Fibroblast of lung (primary cell): ENCODE results near the gene ARHGAP18. TPM values are rescaled to one million over a fixed set of nuclear protein-coding genes. Genes with fewer than 3 reads are reported as not detected.

Source experiments
- DNase-seq, 2 donors: peaks; one replicate each; pipeline versions ENCODE4 v3.0.0 to v3.0.0-alpha.2; 2010; ENCODE audit warnings: low read depth in 2 of 2
- H2AFZ ChIP-seq: 2 replicates; pipeline ENCODE4 v1.5.1; 2012; ENCODE audit warnings: low read length, control low read depth, inconsistent platforms
- H3K27ac ChIP-seq: 2 replicates; pipeline ENCODE4 v1.5.1; 2011; ENCODE audit warnings: low read length, control low read depth; ENCODE audit not compliant: insufficient read depth
- H3K27me3 ChIP-seq: 2 replicates; pipeline ENCODE4 v1.5.1; 2011; ENCODE audit warnings: mild to moderate bottlenecking, low read length; ENCODE audit not compliant: control insufficient read depth, insufficient read depth
- H3K36me3 ChIP-seq: 2 replicates; pipeline ENCODE4 v1.5.1; 2011; ENCODE audit warnings: low read length; ENCODE audit not compliant: control insufficient read depth, insufficient read depth
- H3K4me1 ChIP-seq: 2 replicates; pipeline ENCODE4 v1.5.1; 2011; ENCODE audit warnings: low read length; ENCODE audit not compliant: control insufficient read depth, insufficient read depth; ENCODE audit errors: extremely low read depth
- H3K4me2 ChIP-seq: 2 replicates; pipeline ENCODE4 v1.5.1; 2011; ENCODE audit warnings: low read length, control low read depth; ENCODE audit not compliant: insufficient read depth; ENCODE audit errors: extremely low read depth
- H3K4me3 ChIP-seq, 4 experiments: fragments of 200-600 bp in 1 of 4; sonication (generic) in 1 of 4; replicated peaks in 1 of 4; 2 replicates each; pipeline ENCODE4 v1.5.1; 2011 to 2016; ENCODE audit warnings: low read length in 4 of 4, low read depth in 3 of 4, mild to moderate bottlenecking in 3 of 4, control low read depth in 2 of 4, inconsistent platforms in 1 of 4, mixed read lengths in 1 of 4; ENCODE audit not compliant: insufficient read depth in 1 of 4; ENCODE audit errors: control extremely low read depth in 1 of 4
- H3K79me2 ChIP-seq: 2 replicates; pipeline ENCODE4 v1.5.1; 2012; ENCODE audit warnings: mild to moderate bottlenecking, low read length, inconsistent platforms; ENCODE audit not compliant: control insufficient read depth, insufficient read depth
- H3K9ac ChIP-seq: 2 replicates; pipeline ENCODE4 v1.5.1; 2011; ENCODE audit warnings: mild to moderate bottlenecking, low read length, control low read depth; ENCODE audit not compliant: insufficient read depth
- H3K9me3 ChIP-seq: 2 replicates; pipeline ENCODE4 v1.5.1; 2012; ENCODE audit warnings: low read depth, low read length; ENCODE audit not compliant: control insufficient read depth, insufficient read depth
- H4K20me1 ChIP-seq: 2 replicates; pipeline ENCODE4 v1.5.1; 2011; ENCODE audit warnings: low read length; ENCODE audit not compliant: control insufficient read depth, insufficient read depth; ENCODE audit errors: extremely low read depth
- CTCF ChIP-seq, 2 donors: IDR thresholded peaks in 1 of 2; conservative IDR thresholded peaks in 1 of 2; 1 replicate in 1 of 2; 2 replicates in 1 of 2; pipeline ENCODE4 v1.5.1; 2011 to 2012; ENCODE audit warnings: low read length in 2 of 2, control low read depth in 1 of 2, inconsistent platforms in 1 of 2, low read depth in 1 of 2, mild to moderate bottlenecking in 1 of 2
- EZH2 ChIP-seq: IDR thresholded peaks from 2 replicates; pipeline ENCODE4 v1.5.1; 2012; ENCODE audit warnings: low read length, control low read depth, mild to moderate bottlenecking; ENCODE audit errors: missing control alignments
- polyA plus RNA-seq, 2 donors: library from polyadenylated mRNA; depleted of rRNA in 1 of 2; stranded (reverse) in 1 of 2; unstranded in 1 of 2; fragments of >200 nt; gene quantifications; 2 replicates each; pipeline ENCODE4 v1.2.1, GENCODE V29; 2011 to 2012; ENCODE audit warnings: missing spikeins in 1 of 2
- total RNA-seq: library from RNA; depleted of rRNA; stranded (reverse); fragments of >200 nt; gene quantifications from 2 replicates; pipeline ENCODE4 v1.2.1, GENCODE V29; 2014

The ARHGAP18 gene
- total and polyA plus RNA-seq, 2 donors (not counting 1 experiment from before 2014, with no cell fraction given): 18.6 to 38.3 TPM

- Histone ChIP-seq H3K4me3 (peak overlapping the region in 1 of 4 experiments; percentile 4), H3K4me1 (peaks cover 23% of the 10 kb centered on the region), H3K79me2 (no peaks in the 10 kb centered on the region), H3K27me3 (no peaks in the 10 kb centered on the region), H3K36me3 (no peaks in the 10 kb centered on the region), H3K4me2 (peak overlapping the region; percentile 3), H4K20me1 (no peaks in the 10 kb centered on the region), H3K9me3 (no peaks in the 10 kb centered on the region), H3K9ac (no peak overlapping the region), H2AFZ (no peak overlapping the region), H3K27ac (peak overlapping the region; percentile 64)
- TF ChIP-seq CTCF (conservative IDR thresholded peaks at IDR 0.05 in 1 of 2, IDR thresholded peaks at IDR 0.05 in 1 of 2; ENCODE audit: low read depth in 1 of 2, low read length in 2 of 2): no peak
- no peak for TF ChIP-seq EZH2
- DNase-seq: peak; percentile 83 to 89
Observed at GRCh38 chr6:129749749-129750120, 39.8 kb upstream of the ARHGAP18 start.

- Histone ChIP-seq H4K20me1 (no peaks in the 10 kb centered on the region), H3K4me1 (peaks cover 28% of the 10 kb centered on the region), H3K4me2 (peak overlapping the region; percentile 81), H3K27me3 (no peaks in the 10 kb centered on the region), H3K27ac (peak overlapping the region; percentile 64), H3K9ac (no peak overlapping the region), H2AFZ (peak overlapping the region; percentile 47), H3K36me3 (no peaks in the 10 kb centered on the region), H3K4me3 (peak overlapping the region in 2 of 4 experiments; percentile 4 to 20), H3K9me3 (no peaks in the 10 kb centered on the region), H3K79me2 (no peaks in the 10 kb centered on the region)
- DNase-seq: peak; percentile 52 to 80
- TF ChIP-seq CTCF (conservative IDR thresholded peaks at IDR 0.05 in 1 of 2, IDR thresholded peaks at IDR 0.05 in 1 of 2; ENCODE audit: low read depth in 1 of 2, low read length in 2 of 2) (no peak), EZH2 (no peak)
Observed at GRCh38 chr6:129748901-129749748, 39.1 kb upstream of the ARHGAP18 start.

DNA sequence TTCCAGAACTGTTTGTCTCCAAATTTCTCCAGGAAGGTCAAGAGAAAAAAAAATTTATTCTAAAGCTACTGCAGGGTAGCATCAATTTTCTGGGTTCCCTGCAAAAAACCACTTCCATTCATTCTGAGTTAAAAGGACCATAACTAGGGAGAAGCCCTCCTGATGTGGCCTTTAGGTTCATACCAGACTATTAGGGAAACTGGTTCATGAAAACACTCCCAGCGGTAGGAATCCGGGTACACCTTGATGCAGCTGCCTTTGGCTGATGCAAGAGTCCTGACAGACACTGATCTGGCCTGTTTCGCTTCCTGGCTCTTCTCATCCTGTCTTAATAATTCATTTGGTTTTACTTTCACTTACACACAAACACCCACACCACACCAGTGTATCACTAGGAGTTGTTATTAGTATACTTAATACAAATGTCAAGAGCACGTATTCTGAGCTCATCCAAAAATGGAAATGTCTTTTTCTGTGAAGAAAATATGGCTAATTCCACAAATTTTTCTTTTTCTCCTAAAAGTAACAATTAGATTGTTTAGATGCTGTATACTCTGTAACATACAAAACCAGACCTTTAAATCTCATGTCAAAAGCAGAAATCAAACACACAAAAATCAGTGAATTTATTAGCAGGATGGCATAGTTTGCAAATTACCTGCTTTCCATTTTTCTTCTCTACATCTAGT is 38.4 kb upstream of the ARHGAP18 start:
- Histone ChIP-seq H3K27me3 (no peaks in the 10 kb centered on the region), H3K9ac (no peak overlapping the region), H3K27ac (peak overlapping the region; percentile 64), H3K4me2 (peak overlapping the region; percentile 81), H2AFZ (peak overlapping the region; percentile 49), H3K4me3 (no peak overlapping the region), H3K9me3 (no peaks in the 10 kb centered on the region), H3K79me2 (no peaks in the 10 kb centered on the region), H3K4me1 (peaks cover 28% of the 10 kb centered on the region), H3K36me3 (no peaks in the 10 kb centered on the region), H4K20me1 (no peaks in the 10 kb centered on the region)
- DNase-seq: peak; percentile 47 to 76
- TF ChIP-seq CTCF (conservative IDR thresholded peaks at IDR 0.05 in 1 of 2, IDR thresholded peaks at IDR 0.05 in 1 of 2; ENCODE audit: low read depth in 1 of 2, low read length in 2 of 2) (no peak), EZH2 (no peak)
